GM15510 (cell line): ENCODE results near the gene COBLL1.

ENCODE experiments used
- POLR2A ChIP-seq: IDR thresholded peaks from 3 replicates; pipeline ENCODE4 v1.6.1; 2011; ENCODE audit warnings: borderline replicate concordance; ENCODE audit not compliant: insufficient read length; ENCODE audit errors: extremely low read depth

COBLL1 gene

DNA sequence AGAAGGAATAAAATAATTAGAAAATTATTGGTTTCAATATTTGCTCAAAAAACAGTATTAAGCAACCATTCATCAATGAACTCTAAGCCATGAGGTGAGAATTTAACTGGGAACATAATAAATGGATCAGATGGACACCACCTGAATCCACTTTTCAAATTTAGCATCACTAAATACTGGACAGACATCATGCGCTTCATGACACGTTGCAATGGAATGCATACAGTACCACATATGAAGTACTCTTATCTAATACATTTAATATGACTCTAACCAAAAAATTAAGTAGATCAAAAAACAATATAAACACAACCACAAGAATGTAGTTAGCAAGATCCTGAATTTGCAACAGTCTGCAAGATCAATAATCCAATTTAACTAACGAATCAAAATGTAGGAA is 76.6 kb downstream of the COBLL1 start:
- TF ChIP-seq POLR2A: no peak

GRCh38 chr2:164764474-164764873 is 77.1 kb downstream of the COBLL1 start:
- TF ChIP-seq POLR2A: no peak

- no peak for TF ChIP-seq POLR2A
Measured at GRCh38 chr2:164763431-164763830, 78.2 kb downstream of the COBLL1 start.

- TF ChIP-seq POLR2A: no peak
Measured at GRCh38 chr2:164761737-164762460, 79.7 kb downstream of the COBLL1 start.

- TF ChIP-seq POLR2A: no peak
Measured at GRCh38 chr2:164760179-164760578, 81.4 kb downstream of the COBLL1 start.

- TF ChIP-seq POLR2A: no peak
Measured at GRCh38 chr2:164757934-164758695, 83.5 kb downstream of the COBLL1 start.

DNA sequence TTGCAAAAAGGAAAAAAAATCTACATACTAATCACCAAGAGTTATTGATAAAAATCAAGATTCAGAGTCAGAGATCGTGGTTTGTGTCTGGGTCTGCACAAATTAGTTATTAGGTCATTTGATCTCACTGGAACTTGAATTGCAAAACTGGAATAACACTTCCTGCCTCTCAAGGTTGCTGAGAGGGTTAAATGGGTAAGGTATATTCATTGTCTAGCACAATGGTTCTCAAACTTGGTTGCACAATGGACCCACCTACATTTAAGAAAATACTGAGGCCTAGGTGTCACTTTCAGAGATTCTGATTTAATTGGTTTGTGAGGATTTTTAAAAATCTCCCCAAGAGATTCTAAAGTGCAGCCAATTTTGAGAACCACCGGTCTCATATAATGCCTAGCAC is 84.8 kb downstream of the COBLL1 start:
- TF ChIP-seq POLR2A: no peak

DNA sequence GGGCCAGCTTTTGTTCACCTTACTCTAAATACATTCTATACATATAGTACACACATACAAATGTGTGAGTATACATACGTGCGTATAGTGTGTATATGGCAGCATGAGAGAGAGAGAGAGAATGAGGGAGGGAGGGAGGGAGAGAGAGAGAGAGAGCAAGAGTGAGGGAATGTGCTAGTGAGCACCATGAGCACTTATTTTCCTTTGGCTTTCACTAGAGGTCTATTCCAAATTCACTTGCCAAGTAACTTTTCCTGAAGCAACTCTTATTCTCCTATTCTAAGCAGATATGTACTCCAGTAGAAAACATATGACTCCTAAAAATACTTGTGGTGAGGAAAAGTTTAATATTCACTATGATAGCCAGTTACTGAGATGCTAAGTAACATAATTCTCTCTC is 85.7 kb downstream of the COBLL1 start:
- TF ChIP-seq POLR2A: no peak

DNA sequence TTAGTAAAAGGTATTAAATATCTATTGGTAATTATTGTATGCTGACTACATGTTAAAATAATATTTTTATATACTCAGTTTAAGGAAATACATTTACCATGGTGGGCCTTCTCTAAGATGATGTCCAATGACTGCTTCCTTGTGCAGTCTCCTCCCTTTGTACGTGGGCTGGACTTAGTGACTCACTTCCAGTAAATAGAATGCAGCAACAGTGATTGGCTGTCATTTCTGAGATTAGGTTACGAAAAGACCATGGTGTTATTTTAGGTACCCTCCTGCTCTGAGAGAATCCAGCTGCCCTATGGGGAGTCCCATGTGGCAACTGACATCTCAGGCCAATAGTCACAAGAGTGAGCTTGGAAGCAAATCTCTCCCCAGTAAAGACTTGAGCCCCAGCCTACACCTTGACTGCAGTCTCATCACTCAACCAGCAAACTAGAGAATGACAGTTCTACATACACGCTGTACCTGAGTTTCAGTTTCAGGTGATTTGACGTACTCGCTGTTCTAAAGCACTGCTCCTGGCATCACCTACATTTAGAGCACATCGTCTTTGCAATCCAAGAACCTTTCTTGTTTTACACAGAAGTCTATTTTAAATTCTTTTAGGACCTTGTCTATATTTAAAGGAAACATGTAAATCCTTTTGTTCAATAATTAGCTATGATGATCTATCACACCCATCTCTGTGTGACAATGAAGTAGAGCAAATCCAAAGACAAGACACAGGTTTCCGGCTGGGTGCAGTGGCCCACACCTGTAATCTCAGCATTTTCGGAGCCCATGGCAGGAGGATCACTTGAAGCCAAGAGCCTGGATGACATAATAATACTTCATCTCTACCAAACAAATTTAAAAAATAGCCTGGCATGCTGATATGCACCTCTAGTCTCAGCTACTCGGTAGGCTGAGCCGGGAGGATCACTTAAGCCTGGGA is 87.2 kb downstream of the COBLL1 start:
- TF ChIP-seq POLR2A: no peak

GRCh38 chr2:164752956-164753355 is 88.7 kb downstream of the COBLL1 start:
- TF ChIP-seq POLR2A: no peak

GRCh38 chr2:164747783-164748433 is 93.7 kb downstream of the COBLL1 start:
- TF ChIP-seq POLR2A: no peak

GRCh38 chr2:164747140-164747539 is 94.5 kb downstream of the COBLL1 start:
- no peak for TF ChIP-seq POLR2A

DNA sequence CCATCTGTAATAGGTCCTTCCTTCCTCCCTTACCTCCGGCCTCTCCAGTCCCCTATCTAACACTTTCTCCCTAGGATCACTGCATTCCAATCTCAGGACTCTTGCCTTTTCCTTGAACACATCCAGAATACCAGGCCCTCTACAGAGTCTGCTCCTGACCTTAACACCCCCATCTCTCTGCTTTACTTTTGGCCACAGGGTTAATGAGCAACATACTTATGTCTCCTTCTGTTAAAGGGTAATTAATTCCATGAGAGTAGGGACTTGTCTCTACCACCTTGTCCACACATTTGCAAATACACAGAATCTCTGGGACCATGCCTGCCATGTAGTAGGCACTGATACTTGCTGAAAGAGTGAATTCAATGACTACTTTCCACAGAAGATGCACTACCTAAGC is 94.9 kb downstream of the COBLL1 start:
- no peak for TF ChIP-seq POLR2A

GRCh38 chr2:164745012-164745797 is 96.4 kb downstream of the COBLL1 start:
- TF ChIP-seq POLR2A: no peak
